IMR-90 (cell line): ENCODE data around the gene NUTM2A.
"Not testable (repeated sequence)": the region's sequence is repeated elsewhere in the genome, so short reads cannot be mapped to it uniquely, and the experiment has no call there.

Experiments used
- MAFK ChIP-seq: IDR thresholded peaks from 2 replicates; pipeline ENCODE4 v1.6.1; 2012; ENCODE audit warnings: low read depth, low read length, improper control_type of control experiment
- POLR2A ChIP-seq: IDR thresholded peaks from 2 replicates; pipeline ENCODE4 v1.6.1; 2012; ENCODE audit warnings: mild to moderate bottlenecking, low read depth, low read length
- TF ChIP-seq, protein P1 (sequence below): conservative IDR thresholded peaks from 2 replicates; pipeline ENCODE4 v1.5.1; 2012; ENCODE audit warnings: mild to moderate bottlenecking, low read depth, low read length, improper control_type of control experiment

GRCh38 chr10:87177587-87177986 lies 47.7 kb upstream of the NUTM2A start:
- not testable (repeated sequence) for TF ChIP-seq POLR2A, MAFK
- TF ChIP-seq, protein P1, sequence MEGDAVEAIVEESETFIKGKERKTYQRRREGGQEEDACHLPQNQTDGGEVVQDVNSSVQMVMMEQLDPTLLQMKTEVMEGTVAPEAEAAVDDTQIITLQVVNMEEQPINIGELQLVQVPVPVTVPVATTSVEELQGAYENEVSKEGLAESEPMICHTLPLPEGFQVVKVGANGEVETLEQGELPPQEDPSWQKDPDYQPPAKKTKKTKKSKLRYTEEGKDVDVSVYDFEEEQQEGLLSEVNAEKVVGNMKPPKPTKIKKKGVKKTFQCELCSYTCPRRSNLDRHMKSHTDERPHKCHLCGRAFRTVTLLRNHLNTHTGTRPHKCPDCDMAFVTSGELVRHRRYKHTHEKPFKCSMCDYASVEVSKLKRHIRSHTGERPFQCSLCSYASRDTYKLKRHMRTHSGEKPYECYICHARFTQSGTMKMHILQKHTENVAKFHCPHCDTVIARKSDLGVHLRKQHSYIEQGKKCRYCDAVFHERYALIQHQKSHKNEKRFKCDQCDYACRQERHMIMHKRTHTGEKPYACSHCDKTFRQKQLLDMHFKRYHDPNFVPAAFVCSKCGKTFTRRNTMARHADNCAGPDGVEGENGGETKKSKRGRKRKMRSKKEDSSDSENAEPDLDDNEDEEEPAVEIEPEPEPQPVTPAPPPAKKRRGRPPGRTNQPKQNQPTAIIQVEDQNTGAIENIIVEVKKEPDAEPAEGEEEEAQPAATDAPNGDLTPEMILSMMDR = not testable (repeated sequence)
